ENCODE data around the gene TBCD. TPM values are rescaled to one million over a fixed set of nuclear protein-coding genes. Genes with fewer than 3 reads are reported as not detected.
A peak's percentile ranks its signal among the peaks of the same experiment; 100 is the strongest.

Gene TBCD
- total RNA-seq, 1 experiment from 2014 or later: 29.6 TPM

DNA sequence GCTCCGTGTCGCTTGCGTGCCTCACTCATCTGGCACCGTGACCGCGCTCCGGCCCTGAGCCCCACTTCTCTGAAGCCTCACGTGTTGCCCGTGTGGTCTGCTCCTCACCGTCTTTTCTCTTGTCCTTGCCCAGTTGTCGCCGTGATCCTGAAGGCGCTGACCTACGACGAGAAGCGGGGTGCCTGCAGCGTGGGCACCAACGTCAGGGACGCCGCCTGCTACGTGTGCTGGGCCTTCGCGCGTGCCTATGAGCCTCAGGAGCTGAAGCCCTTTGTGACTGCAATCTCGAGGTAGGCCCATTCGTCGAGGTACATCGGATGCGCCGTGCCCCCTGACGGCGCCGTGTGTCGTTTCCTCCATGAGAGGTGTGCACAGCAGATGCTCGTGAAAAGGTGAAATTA is 118.2 kb downstream of the TBCD start:
- Histone ChIP-seq H2AFZ (ENCODE audit: low read length) (no peak overlapping the region), H3K36me3 (ENCODE audit: low read depth, low read length) (no peaks in the 10 kb centered on the region; the same call in 1 of the 2 replicates), H3F3A (ENCODE audit: low read length, unreplicated experiment) (no peaks in the 10 kb centered on the region), H3K9ac (ENCODE audit: low read length) (no peak overlapping the region), H3K4me1 (ENCODE audit: insufficient read depth, low read length) (peaks cover 12% of the 10 kb centered on the region), H3K27ac (ENCODE audit: low read length) (no peak overlapping the region), H4K20me1 (ENCODE audit: low read length) (no peaks in the 10 kb centered on the region), H3K9me2 (replicated peaks; ENCODE audit: low read length) (no peaks in the 10 kb centered on the region), H3K4me2 (ENCODE audit: low read length) (no peak overlapping the region), H3K27me3 (ENCODE audit: low read length) (no peaks in the 10 kb centered on the region), H3K9me3 (ENCODE audit: low read length) (no peaks in the 10 kb centered on the region), H3K4me3 (ENCODE audit: low read length) (no peak overlapping the region), H3K79me2 (ENCODE audit: low read length) (peaks cover 4% of the 10 kb centered on the region; the same call in 1 of the 2 replicates)
- intact Hi-C loops (cut with micrococcal nuclease): no loop called here
- ChIA-PET CTCF (no interaction called here), POLR2A (ENCODE audit: unreplicated experiment) (no interaction called here)
- TF ChIP-seq EZH2phosphoT487 (IDR thresholded peaks at IDR 0.05; ENCODE audit: borderline replicate concordance, low read length) (no peak), EZH2 (IDR thresholded peaks at IDR 0.05; ENCODE audit: low read length, unreplicated experiment) (no peak)
- TF ChIP-seq, protein P1, sequence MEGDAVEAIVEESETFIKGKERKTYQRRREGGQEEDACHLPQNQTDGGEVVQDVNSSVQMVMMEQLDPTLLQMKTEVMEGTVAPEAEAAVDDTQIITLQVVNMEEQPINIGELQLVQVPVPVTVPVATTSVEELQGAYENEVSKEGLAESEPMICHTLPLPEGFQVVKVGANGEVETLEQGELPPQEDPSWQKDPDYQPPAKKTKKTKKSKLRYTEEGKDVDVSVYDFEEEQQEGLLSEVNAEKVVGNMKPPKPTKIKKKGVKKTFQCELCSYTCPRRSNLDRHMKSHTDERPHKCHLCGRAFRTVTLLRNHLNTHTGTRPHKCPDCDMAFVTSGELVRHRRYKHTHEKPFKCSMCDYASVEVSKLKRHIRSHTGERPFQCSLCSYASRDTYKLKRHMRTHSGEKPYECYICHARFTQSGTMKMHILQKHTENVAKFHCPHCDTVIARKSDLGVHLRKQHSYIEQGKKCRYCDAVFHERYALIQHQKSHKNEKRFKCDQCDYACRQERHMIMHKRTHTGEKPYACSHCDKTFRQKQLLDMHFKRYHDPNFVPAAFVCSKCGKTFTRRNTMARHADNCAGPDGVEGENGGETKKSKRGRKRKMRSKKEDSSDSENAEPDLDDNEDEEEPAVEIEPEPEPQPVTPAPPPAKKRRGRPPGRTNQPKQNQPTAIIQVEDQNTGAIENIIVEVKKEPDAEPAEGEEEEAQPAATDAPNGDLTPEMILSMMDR (conservative IDR thresholded peaks at IDR 0.05; ENCODE audit: low read depth, low read length): no peak
- DNase-seq: no peak
- BruUV-seq (replicated peaks): no TSS peak
- no peak for ATAC-seq

DNA sequence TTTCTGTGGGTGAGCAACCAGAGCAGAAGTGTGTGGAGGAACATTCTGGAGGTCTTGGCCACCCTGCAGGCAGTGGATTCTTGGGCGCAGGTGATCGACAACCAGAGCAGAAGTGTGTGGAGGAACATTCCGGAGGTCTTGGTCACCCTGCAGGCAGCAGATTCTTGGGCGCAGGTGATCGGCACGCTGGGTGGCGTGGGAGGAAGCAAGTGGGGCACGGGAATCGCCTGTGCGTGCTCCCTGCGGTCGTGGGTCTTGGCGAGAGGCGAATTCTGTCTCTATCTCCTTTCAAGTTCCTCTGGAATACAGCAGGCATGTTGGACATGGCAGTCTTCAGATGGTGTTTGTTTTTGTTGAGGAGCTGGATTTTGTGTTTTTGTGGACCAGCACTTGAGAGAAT is 118.7 kb downstream of the TBCD start:
- DNase-seq (no peak), ATAC-seq (no peak)
- intact Hi-C loops (cut with micrococcal nuclease): no loop called here
- ChIA-PET POLR2A (ENCODE audit: unreplicated experiment) (no interaction called here), CTCF (no interaction called here)
- no peak overlapping the region for H3K9ac ChIP-seq (ENCODE audit: low read length)
- H3K9me3 ChIP-seq (ENCODE audit: low read length): no peaks in the 10 kb centered on the region
- no peaks in the 10 kb centered on the region; the same call in 1 of the 2 replicates for H3K36me3 ChIP-seq (ENCODE audit: low read depth, low read length)
- H3K27me3 ChIP-seq (ENCODE audit: low read length): no peaks in the 10 kb centered on the region
- no peaks in the 10 kb centered on the region for H3F3A ChIP-seq (ENCODE audit: low read length, unreplicated experiment)
- H3K4me3 ChIP-seq (ENCODE audit: low read length): no peak overlapping the region
- H2AFZ ChIP-seq (ENCODE audit: low read length): no peak overlapping the region
- no peak overlapping the region for H3K27ac ChIP-seq (ENCODE audit: low read length)
- H3K79me2 ChIP-seq (ENCODE audit: low read length): peaks cover 4% of the 10 kb centered on the region; the same call in 1 of the 2 replicates
- no peak overlapping the region for H3K4me2 ChIP-seq (ENCODE audit: low read length)
- BruUV-seq (replicated peaks): no TSS peak
- TF ChIP-seq EZH2 (IDR thresholded peaks at IDR 0.05; ENCODE audit: low read length, unreplicated experiment) (no peak), EZH2phosphoT487 (IDR thresholded peaks at IDR 0.05; ENCODE audit: borderline replicate concordance, low read length) (no peak)
- TF ChIP-seq, protein P1 (conservative IDR thresholded peaks at IDR 0.05; ENCODE audit: low read depth, low read length): no peak
- H3K4me1 ChIP-seq (ENCODE audit: insufficient read depth, low read length): peaks cover 17% of the 10 kb centered on the region
- H3K9me2 ChIP-seq (replicated peaks; ENCODE audit: low read length): no peaks in the 10 kb centered on the region
- no peaks in the 10 kb centered on the region for H4K20me1 ChIP-seq (ENCODE audit: low read length)

DNA sequence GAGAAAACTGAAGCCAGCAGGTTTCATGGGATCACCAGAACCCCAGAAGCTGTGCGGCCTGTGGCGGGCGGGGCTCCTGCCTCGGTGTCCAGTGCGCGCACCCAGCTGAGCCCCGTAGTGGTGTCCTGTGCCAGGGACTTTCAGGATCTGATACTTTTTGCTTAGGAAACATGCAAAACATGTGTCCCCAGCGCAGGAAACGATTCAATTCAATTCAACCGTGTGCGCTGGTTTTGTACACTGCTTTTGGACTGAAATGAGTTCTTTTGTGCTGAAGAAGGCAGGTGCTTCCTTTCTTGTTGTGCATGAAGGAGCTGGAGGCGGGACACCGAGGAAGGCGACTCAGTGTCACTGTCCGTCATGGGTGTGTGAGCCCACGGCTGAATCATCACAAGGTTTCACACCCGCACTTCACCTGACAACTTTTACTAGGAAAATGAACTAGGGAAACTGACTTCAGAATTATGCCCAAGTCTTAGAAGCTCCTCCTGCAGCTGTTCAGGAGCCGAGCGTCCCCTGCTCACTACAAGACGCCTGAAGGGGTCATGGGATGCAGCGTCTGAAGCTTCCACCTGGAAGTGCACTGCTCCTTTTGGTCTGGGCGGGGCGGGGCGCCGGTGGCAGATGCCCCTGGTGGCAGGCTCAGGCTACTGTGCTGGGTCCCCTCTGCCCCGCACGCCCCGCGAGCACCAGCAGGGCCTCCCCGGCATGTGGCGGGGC is 119.4 kb downstream of the TBCD start:
- intact Hi-C loops (cut with micrococcal nuclease): no loop called here
- ChIA-PET POLR2A (ENCODE audit: unreplicated experiment) (no interaction called here), CTCF (no interaction called here)

More for the DNA sequence above, 119.4 kb downstream of the TBCD start:
- TF ChIP-seq, protein P1 (conservative IDR thresholded peaks at IDR 0.05; ENCODE audit: low read depth, low read length): peak; percentile 24; the same call in 1 of the 2 replicates
- TF ChIP-seq EZH2phosphoT487 (IDR thresholded peaks at IDR 0.05; ENCODE audit: borderline replicate concordance, low read length) (no peak), EZH2 (IDR thresholded peaks at IDR 0.05; ENCODE audit: low read length, unreplicated experiment) (no peak)
- Histone ChIP-seq H4K20me1 (ENCODE audit: low read length) (no peaks in the 10 kb centered on the region), H3K36me3 (ENCODE audit: low read depth, low read length) (no peaks in the 10 kb centered on the region; the same call in 1 of the 2 replicates), H3K9me3 (ENCODE audit: low read length) (no peaks in the 10 kb centered on the region), H3K4me2 (ENCODE audit: low read length) (no peak overlapping the region), H3F3A (ENCODE audit: low read length, unreplicated experiment) (no peaks in the 10 kb centered on the region), H3K9ac (ENCODE audit: low read length) (no peak overlapping the region), H3K4me3 (ENCODE audit: low read length) (no peak overlapping the region), H3K4me1 (ENCODE audit: insufficient read depth, low read length) (peaks cover 22% of the 10 kb centered on the region), H2AFZ (ENCODE audit: low read length) (no peak overlapping the region), H3K9me2 (replicated peaks; ENCODE audit: low read length) (no peaks in the 10 kb centered on the region), H3K27me3 (ENCODE audit: low read length) (no peaks in the 10 kb centered on the region), H3K79me2 (ENCODE audit: low read length) (peaks cover 4% of the 10 kb centered on the region; the same call in 1 of the 2 replicates), H3K27ac (ENCODE audit: low read length) (no peak overlapping the region)
- DNase-seq (no peak), ATAC-seq (no peak; the same call in 1 of the 2 replicates)
- BruUV-seq (replicated peaks): no TSS peak
